Hepatocyte (in vitro differentiated cells): ENCODE measurements around the gene CFAP92. TPM values are rescaled to one million over a fixed set of nuclear protein-coding genes. Genes with fewer than 3 reads are reported as not detected.

ENCODE experiments used
- DNase-seq: peaks from one replicate; pipeline ENCODE4 v3.0.0-alpha.2; 2016; ENCODE audit warnings: low spot score
- H2AFZ ChIP-seq: fragments of 200-600 bp; sonication (generic); 2 replicates; pipeline ENCODE4 v1.6.0; 2016; ENCODE audit warnings: antibody characterized with exemption, mild to moderate bottlenecking
- H3K27ac ChIP-seq: fragments of 200-600 bp; sonication (generic); 2 replicates; pipeline ENCODE4 v1.5.1; 2016; ENCODE audit warnings: mild to moderate bottlenecking
- H3K27me3 ChIP-seq: fragments of 200-600 bp; sonication (generic); 2 replicates; pipeline ENCODE4 v1.6.1; 2016
- H3K36me3 ChIP-seq: fragments of 200-600 bp; sonication (generic); replicated peaks from 2 replicates; pipeline ENCODE4 v1.5.1; 2016; ENCODE audit warnings: low read depth; ENCODE audit not compliant: insufficient read depth
- H3K4me1 ChIP-seq: fragments of 200-600 bp; sonication (generic); 2 replicates; pipeline ENCODE4 v1.5.1; 2016; ENCODE audit warnings: mild to moderate bottlenecking, moderate library complexity; ENCODE audit not compliant: insufficient read depth
- H3K4me2 ChIP-seq: fragments of 200-600 bp; sonication (generic); 2 replicates; pipeline ENCODE4 v1.6.0; 2016
- H3K4me3 ChIP-seq: fragments of 200-600 bp; sonication (generic); 2 replicates; pipeline ENCODE4 v1.5.1; 2016; ENCODE audit warnings: mild to moderate bottlenecking
- H3K79me2 ChIP-seq: fragments of 200-600 bp; sonication (generic); 2 replicates; pipeline ENCODE4 v1.6.0; 2017; ENCODE audit warnings: mild to moderate bottlenecking
- H3K9me2 ChIP-seq: fragments of 200-600 bp; sonication (generic); replicated peaks from 2 replicates; pipeline ENCODE4 v1.6.0; 2017; ENCODE audit warnings: mild to moderate bottlenecking; ENCODE audit not compliant: insufficient read depth
- H3K9me3 ChIP-seq: fragments of 200-600 bp; sonication (generic); 2 replicates; pipeline ENCODE4 v1.5.1; 2016; ENCODE audit warnings: low read depth, mild to moderate bottlenecking
- H4K20me1 ChIP-seq: fragments of 200-600 bp; sonication (generic); 2 replicates; pipeline ENCODE4 v1.6.0; 2016; ENCODE audit warnings: mild to moderate bottlenecking; ENCODE audit not compliant: insufficient read depth, poor library complexity, severe bottlenecking
- CTCF ChIP-seq: fragments of 200-600 bp; sonication (generic); IDR thresholded peaks from 2 replicates; pipeline ENCODE4 v1.5.1; 2016; ENCODE audit warnings: antibody characterized with exemption, mild to moderate bottlenecking; ENCODE audit not compliant: poor library complexity
- EZH2 ChIP-seq: fragments of 200-600 bp; sonication (generic); IDR thresholded peaks from 2 replicates; pipeline ENCODE4 v1.6.1; 2016; ENCODE audit warnings: antibody characterized with exemption, mild to moderate bottlenecking, borderline replicate concordance
- EZH2phosphoT487 ChIP-seq: fragments of 200-600 bp; sonication (generic); IDR thresholded peaks from one replicate; pipeline ENCODE4 v1.6.1; 2018; ENCODE audit warnings: antibody characterized with exemption, mild to moderate bottlenecking, low read depth, moderate library complexity; ENCODE audit not compliant: unreplicated experiment, severe bottlenecking
- WGBS: methylation state at CpG from one replicate; pipeline ENCODE4 v1.1.6; 2016; ENCODE audit warnings: low lambda C conversion rate; ENCODE audit errors: missing lambda C conversion rate; 5-methylcytosine and 5-hydroxymethylcytosine counted together
- polyA plus RNA-seq: library from polyadenylated mRNA; unstranded; fragments of >200 nt; fragmentation: Nextera tagmentation; extraction: Ambion mirVana; gene quantifications from 2 replicates; pipeline ENCODE4 v1.2.1, GENCODE V29; 2016
- total RNA-seq: library from RNA; depleted of rRNA; stranded (reverse); fragments of >200 nt; gene quantifications from 2 replicates; pipeline ENCODE4 v1.2.3, GENCODE V29; 2014

CFAP92 gene
- total and polyA plus RNA-seq, 2 experiments from 2014 or later, result 0.17 to 0.35 TPM

DNA sequence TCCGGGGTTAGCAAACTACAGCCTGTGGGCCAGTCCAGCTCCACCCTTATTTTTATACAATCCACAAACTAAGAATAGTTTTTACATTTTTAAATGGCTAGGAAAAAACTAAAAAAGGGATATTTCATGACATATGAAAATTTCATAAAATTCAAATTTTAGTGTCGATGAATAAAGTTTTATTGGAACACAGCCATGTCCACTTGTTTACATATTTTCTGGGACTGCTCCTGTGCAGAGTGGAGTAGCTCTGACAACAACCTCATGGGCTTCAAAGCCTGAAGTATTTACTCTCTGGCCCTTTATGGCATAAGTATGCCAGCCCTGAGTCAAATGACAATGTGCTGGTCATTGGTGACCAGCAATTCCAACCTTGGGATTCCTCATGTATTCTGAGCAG lies 24.4 kb upstream of the CFAP92 start:
- H3K79me2 ChIP-seq, result no peaks in the 10 kb centered on the region
- no peak overlapping the region for H3K4me3 ChIP-seq
- peaks cover 6% of the 10 kb centered on the region for H3K4me1 ChIP-seq
- H3K4me2 ChIP-seq, result no peak overlapping the region
- no peak for DNase-seq
- H3K27ac ChIP-seq, result no peak overlapping the region
- H3K9me2 ChIP-seq, result no peaks in the 10 kb centered on the region
- TF ChIP-seq CTCF (no peak), EZH2 (no peak), EZH2phosphoT487 (no peak)
- WGBS, result 81% methylated on average over 2 of the region's 2 CpGs
- no peaks in the 10 kb centered on the region for H4K20me1 ChIP-seq
- no peaks in the 10 kb centered on the region for H3K9me3 ChIP-seq
- H3K27me3 ChIP-seq, result no peaks in the 10 kb centered on the region
- H2AFZ ChIP-seq, result no peak overlapping the region
- no peaks in the 10 kb centered on the region for H3K36me3 ChIP-seq

GRCh38 chr3:129017484-129017899 lies 23.6 kb upstream of the CFAP92 start:
- TF ChIP-seq CTCF (no peak), EZH2phosphoT487 (no peak), EZH2 (no peak)
- Histone ChIP-seq H3K27ac (no peak overlapping the region), H2AFZ (no peak overlapping the region), H3K4me2 (no peak overlapping the region), H3K27me3 (no peaks in the 10 kb centered on the region), H3K4me3 (no peak overlapping the region), H3K9me2 (no peaks in the 10 kb centered on the region), H4K20me1 (no peaks in the 10 kb centered on the region), H3K79me2 (no peaks in the 10 kb centered on the region), H3K36me3 (no peaks in the 10 kb centered on the region), H3K9me3 (no peaks in the 10 kb centered on the region), H3K4me1 (peaks cover 6% of the 10 kb centered on the region)
- 60% methylated on average over 7 of the region's 7 CpGs for WGBS
- DNase-seq, result no peak

DNA sequence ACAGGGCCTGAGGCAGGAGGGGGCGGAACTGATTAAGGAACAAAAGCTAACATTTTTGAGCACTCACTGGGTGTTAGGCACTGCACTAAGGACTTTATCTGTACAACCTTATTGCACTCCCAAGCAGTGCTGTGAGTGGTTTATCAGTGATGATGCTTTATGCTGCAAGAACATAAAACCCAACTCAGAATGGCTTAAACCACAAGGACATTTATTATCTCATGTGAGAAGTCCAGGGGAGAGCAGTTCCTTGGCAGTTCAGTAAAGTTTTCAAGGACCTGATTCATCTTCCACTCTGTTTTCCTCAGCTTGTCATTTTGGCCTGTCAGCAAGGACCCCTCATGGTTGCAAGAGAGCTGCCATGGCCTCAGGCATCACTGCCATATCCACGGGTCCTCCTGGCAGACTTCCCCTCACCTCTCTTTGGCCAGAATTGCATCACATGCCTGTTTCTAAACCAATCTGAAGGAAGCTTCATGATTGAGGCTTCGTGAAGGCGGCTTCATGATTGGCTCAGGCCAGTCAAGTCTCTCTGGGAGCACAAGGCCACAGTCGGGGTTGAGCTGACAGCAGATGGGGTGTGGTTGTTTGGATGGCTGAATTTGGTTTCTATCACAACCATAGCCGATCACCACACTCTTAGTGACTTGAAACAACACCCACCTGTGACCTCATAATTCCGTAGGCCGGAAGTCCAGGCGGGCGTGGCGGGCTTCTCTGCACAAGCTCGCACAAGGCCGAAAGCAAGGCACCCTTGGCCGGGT lies 23.0 kb upstream of the CFAP92 start:
- Histone ChIP-seq H3K4me3 (no peak overlapping the region), H3K79me2 (no peaks in the 10 kb centered on the region), H3K27ac (no peak overlapping the region), H3K9me2 (no peaks in the 10 kb centered on the region), H4K20me1 (no peaks in the 10 kb centered on the region), H3K36me3 (no peaks in the 10 kb centered on the region), H2AFZ (no peak overlapping the region), H3K27me3 (no peaks in the 10 kb centered on the region), H3K4me2 (no peak overlapping the region), H3K4me1 (peaks cover 6% of the 10 kb centered on the region), H3K9me3 (no peaks in the 10 kb centered on the region)
- no peak for DNase-seq
- 93% methylated on average over 14 of the region's 14 CpGs for WGBS
- no peak for TF ChIP-seq EZH2
- TF ChIP-seq EZH2phosphoT487, result no peak

GRCh38 chr3:129016356-129016719 lies 22.5 kb upstream of the CFAP92 start:
- Histone ChIP-seq H3K9me2 (no peaks in the 10 kb centered on the region), H3K4me1 (peaks cover 6% of the 10 kb centered on the region), H2AFZ (no peak overlapping the region), H3K4me2 (no peak overlapping the region), H4K20me1 (no peaks in the 10 kb centered on the region), H3K36me3 (no peaks in the 10 kb centered on the region), H3K4me3 (no peak overlapping the region), H3K79me2 (no peaks in the 10 kb centered on the region), H3K27me3 (no peaks in the 10 kb centered on the region), H3K9me3 (no peaks in the 10 kb centered on the region), H3K27ac (no peak overlapping the region)
- TF ChIP-seq CTCF (no peak), EZH2 (no peak), EZH2phosphoT487 (no peak)
- 52% methylated on average over 6 of the region's 6 CpGs for WGBS
- peak; percentile 44 for DNase-seq
